Calu3 (cell line): ENCODE measurements around the gene ARPP21. TPM values are rescaled to one million over a fixed set of nuclear protein-coding genes. Genes with fewer than 3 reads are reported as not detected.

Source experiments
- BruUV-seq: library from RNA; stranded (reverse); fragments of 400-500 nt; replicated peaks from 2 replicates; lab custom pipeline; 2021; lab: Mats Ljungman, UMichigan
- CTCF ChIA-PET: fragments of 300-600 bp; sonication (Branson Sonifier 250); formaldehyde crosslinking; loops from one replicate; lab custom pipeline; 2022; ENCODE audit warnings: antibody characterized with exemption; lab: Charles Lee
- DNase-seq: peaks from one replicate; pipeline ENCODE4 v3.0.0; 2022
- H3K27ac Mint-ChIP-seq: one replicate; pipeline ENCODE4 v1.8.0; 2022; ENCODE audit warnings: mixed read lengths; ENCODE audit not compliant: unreplicated experiment
- H3K27me3 Mint-ChIP-seq: one replicate; pipeline ENCODE4 v1.8.0; 2022; ENCODE audit warnings: mixed read lengths; ENCODE audit not compliant: unreplicated experiment
- H3K36me3 Mint-ChIP-seq: one replicate; pipeline ENCODE4 v1.8.0; 2022; ENCODE audit warnings: mild to moderate bottlenecking, moderate library complexity, mixed read lengths; ENCODE audit not compliant: insufficient read depth, unreplicated experiment
- H3K4me1 Mint-ChIP-seq: one replicate; pipeline ENCODE4 v1.8.0; 2022; ENCODE audit warnings: mild to moderate bottlenecking, low read depth, mixed read lengths; ENCODE audit not compliant: unreplicated experiment
- H3K4me3 Mint-ChIP-seq: one replicate; pipeline ENCODE4 v1.8.0; 2022; ENCODE audit warnings: mild to moderate bottlenecking, low read depth, moderate library complexity, mixed read lengths; ENCODE audit not compliant: unreplicated experiment
- H3K9me3 Mint-ChIP-seq: one replicate; pipeline ENCODE4 v1.8.0; 2022; ENCODE audit warnings: low read depth, mixed read lengths; ENCODE audit not compliant: unreplicated experiment
- CTCF ChIP-seq: fragments of 200-600 bp; IDR thresholded peaks from one replicate; pipeline ENCODE4 v1.8.0; 2022; ENCODE audit warnings: antibody characterized with exemption; ENCODE audit not compliant: unreplicated experiment
- intact Hi-C: fragments of 100-400 bp; cut with micrococcal nuclease; formaldehyde crosslinking; loops from one replicate; pipeline ENCODE4 v1.10.0; 2022; ENCODE audit not compliant: unreplicated experiment
- total RNA-seq: library from RNA; stranded (reverse); gene quantifications from 2 replicates; pipeline ENCODE4 v1.2.3, GENCODE V29; 2022

ARPP21 gene
- total RNA-seq, 1 experiment from 2014 or later, result not detected

GRCh38 chr3:35644451-35644850 is 5.1 kb downstream of the ARPP21 start:
- CTCF ChIA-PET, result no interaction called here
- peaks cover 18% of the 10 kb centered on the region for H3K27me3 Mint-ChIP-seq
- H3K4me1 Mint-ChIP-seq, result peaks cover 8% of the 10 kb centered on the region
- no peak overlapping the region for H3K4me3 Mint-ChIP-seq
- no peak for DNase-seq
- intact Hi-C loops, result no loop called here
- TF ChIP-seq CTCF, result no peak
- no TSS peak for BruUV-seq
- H3K9me3 Mint-ChIP-seq, result no peaks in the 10 kb centered on the region
- H3K36me3 Mint-ChIP-seq, result peaks cover 8% of the 10 kb centered on the region
- no peak overlapping the region for H3K27ac Mint-ChIP-seq

GRCh38 chr3:35645189-35645588 is 5.9 kb downstream of the ARPP21 start:
- H3K4me3 Mint-ChIP-seq, result no peak overlapping the region
- peaks cover 11% of the 10 kb centered on the region for H3K27me3 Mint-ChIP-seq
- DNase-seq, result no peak
- H3K27ac Mint-ChIP-seq, result no peak overlapping the region
- CTCF ChIA-PET, result no interaction called here
- BruUV-seq, result no TSS peak
- peaks cover under 1% of the 10 kb centered on the region for H3K4me1 Mint-ChIP-seq
- TF ChIP-seq CTCF, result no peak
- no peaks in the 10 kb centered on the region for H3K9me3 Mint-ChIP-seq
- intact Hi-C loops, result no loop called here
- H3K36me3 Mint-ChIP-seq, result peaks cover 2% of the 10 kb centered on the region

- Mint-ChIP-seq H3K36me3 (no peaks in the 10 kb centered on the region), H3K4me1 (no peaks in the 10 kb centered on the region), H3K9me3 (no peaks in the 10 kb centered on the region), H3K27me3 (peaks cover 2% of the 10 kb centered on the region), H3K27ac (no peak overlapping the region), H3K4me3 (no peak overlapping the region)
- intact Hi-C loops, result no loop called here
- BruUV-seq, result no TSS peak
- CTCF ChIA-PET, result no interaction called here
- no peak for TF ChIP-seq CTCF
- DNase-seq, result no peak
Observed at GRCh38 chr3:35646081-35646480, 6.8 kb downstream of the ARPP21 start.

- BruUV-seq, result no TSS peak
- Mint-ChIP-seq H3K9me3 (no peaks in the 10 kb centered on the region), H3K27ac (no peak overlapping the region), H3K4me3 (no peak overlapping the region), H3K27me3 (no peaks in the 10 kb centered on the region), H3K4me1 (no peaks in the 10 kb centered on the region), H3K36me3 (no peaks in the 10 kb centered on the region)
- CTCF ChIA-PET, result no interaction called here
- TF ChIP-seq CTCF, result no peak
- intact Hi-C loops, result no loop called here
- DNase-seq, result no peak
Observed at GRCh38 chr3:35647461-35647860, 8.1 kb downstream of the ARPP21 start.
